PC-9 (cell line): Measurements from ENCODE around the gene FNIP2.

Experiments
- EZH2 ChIP-seq: fragments of 200-600 bp; sonication (generic); IDR thresholded peaks from 2 replicates; pipeline ENCODE4 v1.8.0; 2017; ENCODE audit warnings: antibody characterized with exemption, low read depth
- TF ChIP-seq, protein P1 (sequence below): fragments of 200-600 bp; sonication (generic); conservative IDR thresholded peaks from 2 replicates; pipeline ENCODE4 v1.6.1; 2017; ENCODE audit warnings: mixed run types, antibody characterized with exemption, mild to moderate bottlenecking, moderate library complexity

DNA sequence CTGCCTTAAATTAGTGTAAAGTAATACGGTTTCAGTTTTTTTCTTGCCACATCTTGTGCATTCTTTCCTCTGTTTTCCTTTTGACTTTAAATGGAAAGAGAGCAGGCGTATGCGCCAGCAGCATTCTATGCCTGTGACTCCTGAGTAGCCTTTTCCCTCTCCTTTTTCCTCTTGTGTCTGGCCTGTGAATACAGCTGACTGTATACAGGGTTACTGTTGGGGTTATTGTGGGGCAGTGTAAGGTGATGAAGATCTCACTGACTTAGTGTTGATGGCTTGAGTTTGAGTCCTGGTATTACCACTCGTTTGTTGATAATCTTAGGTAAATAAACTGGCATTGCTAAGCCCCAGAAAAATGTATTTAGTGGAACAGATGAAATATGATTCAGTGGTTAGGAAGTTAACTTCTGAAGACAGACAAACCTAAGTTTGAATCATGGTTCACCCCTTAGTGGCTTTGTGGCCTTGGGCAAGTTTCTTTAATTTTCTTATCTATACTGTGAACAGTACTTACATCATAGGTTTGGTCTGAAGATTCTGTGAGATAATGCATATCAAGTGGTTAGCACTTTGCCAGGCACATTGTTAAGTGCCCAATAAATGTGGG lies 105.1 kb downstream of the FNIP2 start:
- TF ChIP-seq, protein P1, sequence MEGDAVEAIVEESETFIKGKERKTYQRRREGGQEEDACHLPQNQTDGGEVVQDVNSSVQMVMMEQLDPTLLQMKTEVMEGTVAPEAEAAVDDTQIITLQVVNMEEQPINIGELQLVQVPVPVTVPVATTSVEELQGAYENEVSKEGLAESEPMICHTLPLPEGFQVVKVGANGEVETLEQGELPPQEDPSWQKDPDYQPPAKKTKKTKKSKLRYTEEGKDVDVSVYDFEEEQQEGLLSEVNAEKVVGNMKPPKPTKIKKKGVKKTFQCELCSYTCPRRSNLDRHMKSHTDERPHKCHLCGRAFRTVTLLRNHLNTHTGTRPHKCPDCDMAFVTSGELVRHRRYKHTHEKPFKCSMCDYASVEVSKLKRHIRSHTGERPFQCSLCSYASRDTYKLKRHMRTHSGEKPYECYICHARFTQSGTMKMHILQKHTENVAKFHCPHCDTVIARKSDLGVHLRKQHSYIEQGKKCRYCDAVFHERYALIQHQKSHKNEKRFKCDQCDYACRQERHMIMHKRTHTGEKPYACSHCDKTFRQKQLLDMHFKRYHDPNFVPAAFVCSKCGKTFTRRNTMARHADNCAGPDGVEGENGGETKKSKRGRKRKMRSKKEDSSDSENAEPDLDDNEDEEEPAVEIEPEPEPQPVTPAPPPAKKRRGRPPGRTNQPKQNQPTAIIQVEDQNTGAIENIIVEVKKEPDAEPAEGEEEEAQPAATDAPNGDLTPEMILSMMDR = no peak
- no peak for TF ChIP-seq EZH2
